CD4-positive, alpha-beta T cell treated with Interleukin-10 for 1 hour (primary cell): Measurements from ENCODE around the gene PKN1.

Source experiments
- DNase-seq: peaks from one replicate; pipeline ENCODE4 v3.0.0-alpha.2; 2020

PKN1 gene

DNA sequence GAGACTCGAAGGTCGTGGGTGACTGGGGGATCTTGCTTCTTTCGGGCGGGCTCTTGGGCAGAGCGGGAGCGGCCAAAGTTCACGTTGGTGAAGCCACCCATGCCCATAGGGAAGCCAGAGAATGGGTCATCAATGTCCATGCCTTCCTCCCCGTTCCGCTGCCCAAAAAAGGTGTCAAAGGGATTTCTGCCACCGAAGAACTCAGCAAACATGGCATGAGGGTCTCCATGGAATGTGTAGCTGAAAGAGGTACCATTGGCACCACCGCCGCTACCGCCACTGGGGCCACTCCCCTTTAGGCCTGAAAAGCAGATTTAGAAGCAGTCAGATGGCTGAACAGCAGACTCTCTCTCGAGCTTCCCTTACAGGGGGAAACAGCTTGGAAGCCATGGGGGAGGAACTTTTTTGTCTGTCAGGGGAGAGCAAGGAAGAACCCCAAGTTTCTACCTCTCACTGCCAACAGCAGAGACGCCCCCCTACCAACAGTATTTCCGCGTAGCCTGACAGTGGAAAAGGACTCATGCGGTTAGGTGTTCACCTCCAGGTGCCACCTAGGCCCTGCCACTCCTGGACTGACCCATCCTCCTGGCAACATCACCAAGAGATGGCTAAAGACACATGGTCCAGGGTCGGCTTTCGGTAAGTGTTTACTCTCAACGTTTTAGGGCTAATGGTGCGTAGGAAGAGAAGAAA is 83.8 kb downstream of the PKN1 start:
- peak; percentile 53 for DNase-seq

DNA sequence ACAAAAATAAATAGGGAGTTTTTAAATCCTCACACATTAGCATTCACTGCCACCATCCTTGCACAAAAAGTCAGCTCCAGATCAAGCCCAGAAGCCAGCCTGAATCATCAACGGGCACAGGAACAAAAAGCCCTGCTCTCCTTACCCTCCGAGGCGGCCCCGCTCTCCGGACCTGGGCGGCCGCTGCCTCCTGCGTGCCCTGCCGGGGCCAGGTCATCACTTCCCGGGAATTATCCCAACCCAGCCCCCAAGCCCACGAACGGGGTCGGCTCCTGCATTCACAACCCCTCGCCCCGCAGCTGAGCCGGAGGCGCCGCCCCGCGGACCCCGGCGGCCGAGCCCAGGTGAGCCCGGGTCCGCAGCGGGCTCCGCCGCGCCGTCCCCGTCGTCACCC is 84.3 kb downstream of the PKN1 start:
- DNase-seq: no peak

DNA sequence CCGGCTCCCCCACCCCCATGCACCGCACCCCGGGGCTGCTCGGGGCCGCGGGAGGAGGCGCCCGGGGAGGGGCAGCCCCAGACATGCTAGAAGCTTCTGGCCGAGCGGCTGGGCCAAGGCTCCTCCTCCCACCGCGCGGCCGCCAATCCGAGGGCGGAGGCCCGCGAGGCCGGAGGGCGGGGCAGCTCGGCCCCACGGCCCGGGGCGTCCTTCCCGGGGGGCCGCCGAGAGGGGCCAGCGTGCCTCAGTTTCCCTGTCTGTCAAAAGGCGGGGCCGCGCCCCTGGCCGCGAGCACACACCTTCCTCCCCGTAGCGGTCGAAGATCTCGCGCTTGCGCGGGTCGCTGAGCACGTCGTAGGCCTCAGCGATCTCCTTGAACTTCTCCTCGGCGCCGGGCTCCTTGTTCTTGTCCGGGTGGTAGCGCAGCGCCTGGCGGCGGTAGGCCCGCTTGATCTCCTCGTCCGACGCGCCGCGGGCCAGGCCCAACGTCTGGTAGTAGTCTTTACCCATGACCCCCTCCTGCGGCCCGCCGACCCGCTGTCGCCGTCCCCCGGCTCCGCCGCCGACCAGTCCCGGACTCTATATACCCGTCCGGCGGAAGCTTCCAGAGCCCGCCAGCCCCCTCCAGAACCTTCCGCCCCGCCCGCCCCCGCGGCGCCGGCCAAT is 84.9 kb downstream of the PKN1 start, which contains the start of gene DNAJB1:
TSS of gene DNAJB1 (minus strand) at position 558 of the 666 bp plus-strand sequence. CDS start at position 510, 48 bp downstream.
- peak; percentile 79 for DNase-seq

DNA sequence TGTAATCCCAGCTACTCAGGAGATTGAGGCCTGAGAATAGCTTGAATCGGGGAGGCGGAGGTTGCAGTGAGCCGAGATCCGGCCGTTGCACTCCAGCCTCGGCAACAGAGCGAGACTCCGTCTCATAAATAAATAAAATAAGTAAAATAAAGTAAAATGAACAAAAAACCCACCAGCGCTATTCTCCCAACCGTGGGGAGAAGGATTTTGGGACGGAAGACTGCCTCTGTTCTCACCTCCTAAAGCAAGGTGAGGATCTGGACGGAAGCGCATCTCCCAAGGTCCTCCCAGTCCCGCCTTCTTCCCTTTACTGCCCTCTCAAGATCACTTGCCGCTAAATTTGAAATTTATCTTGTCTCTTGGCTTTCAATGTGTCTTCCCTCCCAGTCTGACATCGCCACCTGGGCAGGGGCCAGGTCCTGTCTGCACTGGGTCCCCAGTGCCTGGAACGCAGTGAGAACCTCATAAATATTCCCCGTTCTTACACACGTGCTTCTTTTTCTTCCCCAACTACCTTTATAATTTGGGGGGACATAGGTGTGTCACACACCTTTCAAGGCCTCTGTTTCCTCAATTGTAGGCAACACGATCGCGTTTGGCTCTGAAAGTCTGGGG is 86.2 kb downstream of the PKN1 start:
- no peak for DNase-seq

DNA sequence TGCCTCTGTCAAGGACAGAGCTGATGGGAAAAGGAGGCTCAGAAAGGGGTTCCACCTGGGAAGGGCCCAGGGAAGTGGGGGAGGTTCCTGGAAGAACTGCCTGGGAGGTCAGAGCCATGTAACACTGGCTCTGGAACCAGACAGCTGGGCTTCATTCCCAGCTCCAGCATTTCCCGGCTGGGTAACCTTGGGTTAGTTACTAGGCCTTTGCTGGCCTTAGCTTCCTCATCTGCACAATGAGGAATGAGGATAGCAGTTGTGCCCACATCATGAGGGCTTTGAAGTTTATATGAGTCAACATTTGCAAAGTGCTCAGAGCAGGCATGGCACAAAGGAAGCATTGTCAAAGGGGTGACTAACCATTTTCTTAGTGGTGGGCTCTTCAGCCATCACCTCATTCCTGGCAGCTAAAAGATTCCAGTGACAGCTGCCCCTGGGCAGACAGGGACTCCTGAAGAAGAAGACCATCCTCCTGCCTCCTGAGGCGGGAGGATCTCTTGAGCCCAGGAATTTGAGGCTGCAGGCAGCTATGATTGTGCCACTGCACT is 86.8 kb downstream of the PKN1 start:
- no peak for DNase-seq

DNA sequence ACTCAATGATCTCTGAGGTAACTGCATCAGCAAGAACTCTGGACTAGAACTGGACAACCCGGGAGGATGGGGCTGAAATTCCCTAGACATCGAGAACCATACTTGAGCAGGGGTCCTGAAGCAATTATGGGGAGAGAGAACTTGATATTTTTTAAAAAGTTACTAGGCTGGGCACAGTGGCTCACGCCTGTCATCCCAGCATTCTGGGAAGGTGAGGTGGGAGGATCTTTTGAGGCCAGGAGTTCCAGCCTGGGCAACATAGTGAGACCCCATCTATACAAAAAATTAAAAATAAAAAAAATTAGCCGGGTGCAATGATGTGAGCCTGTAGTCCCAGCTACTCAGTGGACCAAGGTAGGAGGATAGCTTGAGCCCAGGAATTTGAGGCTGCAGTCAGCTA is 87.4 kb downstream of the PKN1 start:
- no peak for DNase-seq
